Measurements from ENCODE around the gene LSR.

GRCh38 chr19:35256566-35256965, 7.8 kb downstream of the LSR start:
- TF ChIP-seq CTCF (IDR thresholded peaks at IDR 0.05; ENCODE audit: low read depth, low read length), result no peak
- TF ChIP-seq POLR2A (IDR thresholded peaks at IDR 0.05; ENCODE audit: extremely low read depth, insufficient read length), result no peak
- TF ChIP-seq MAX (IDR thresholded peaks at IDR 0.05; ENCODE audit: low read depth, low read length), result no peak

All from NB4 (cell line).